K562 (cell line): ENCODE results near the gene CACNA1I. TPM values are rescaled to one million over a fixed set of nuclear protein-coding genes. Genes with fewer than 3 reads are reported as not detected.

Source experiments
- ILK ChIP-seq: fragments of 450-650 bp; IDR thresholded peaks from 2 replicates; pipeline ENCODE4 v1.6.1; 2016; ENCODE audit warnings: missing genetic modification characterization, low read depth, mild to moderate bottlenecking, missing compliant biosample characterization, moderate library complexity, borderline replicate concordance
- ZNF318 ChIP-seq, 2 experiments: fragments of 450-650 bp; IDR thresholded peaks; 2 replicates each; pipeline ENCODE4 v1.6.1; 2016; ENCODE audit warnings: mild to moderate bottlenecking in 2 of 2, borderline replicate concordance in 1 of 2, low read depth in 1 of 2, moderate library complexity in 1 of 2
- polyA plus RNA-seq, 8 experiments: library from polyadenylated mRNA; depleted of rRNA in 4 of 8; stranded (reverse) in 5 of 8; unstranded in 3 of 8; fragments of >200 nt; fragmentation: Nextera tagmentation in 2 of 8; fragmentation: Illumina TruSeq in 1 of 8; extraction: Ambion mirVana in 2 of 8; extraction: Trizol in 1 of 8; gene quantifications; 2 replicates each; pipeline versions ENCODE4 v1.2.1 to v1.2.3, GENCODE V29; 2011 to 2014; ENCODE audit warnings: inconsistent platforms in 1 of 8, missing spikeins in 1 of 8
- total RNA-seq, 7 experiments: library from RNA; depleted of rRNA in 6 of 7; stranded (reverse); fragments of >200 nt in 6 of 7; fragmentation: Illumina TruSeq in 2 of 7; extraction: Trizol in 2 of 7; gene quantifications; 2 replicates each; pipeline versions ENCODE4 v1.2.1 to v1.2.3, GENCODE V29; 2011 to 2021; ENCODE audit warnings: low replicate concordance in 1 of 7

Gene CACNA1I
- total and polyA plus RNA-seq, 9 of the 15 experiments (the other 6 are each of a cell fraction or from before 2014, with no cell fraction given): 0.01 to 0.79 (median 0.32) TPM; not detected in 1

GRCh38 chr22:39715778-39716495 lies 145.4 kb downstream of the CACNA1I start (continued):
- TF ChIP-seq ZNF318 (IDR thresholded peaks at IDR 0.05; ENCODE audit: borderline replicate concordance in 1 of 2, low read depth in 1 of 2) (no peak), ILK (tag) (no peak)
- TF ChIP-seq, all 486 proteins: peak for 0
